ENCODE results near the gene IFIT1B.

GRCh38 chr10:89363729-89364442 lies 14.0 kb upstream of the IFIT1B start:
- TF ChIP-seq EZH2 (IDR thresholded peaks at IDR 0.05; ENCODE audit: low read length) = no peak
- TF ChIP-seq, protein P1, sequence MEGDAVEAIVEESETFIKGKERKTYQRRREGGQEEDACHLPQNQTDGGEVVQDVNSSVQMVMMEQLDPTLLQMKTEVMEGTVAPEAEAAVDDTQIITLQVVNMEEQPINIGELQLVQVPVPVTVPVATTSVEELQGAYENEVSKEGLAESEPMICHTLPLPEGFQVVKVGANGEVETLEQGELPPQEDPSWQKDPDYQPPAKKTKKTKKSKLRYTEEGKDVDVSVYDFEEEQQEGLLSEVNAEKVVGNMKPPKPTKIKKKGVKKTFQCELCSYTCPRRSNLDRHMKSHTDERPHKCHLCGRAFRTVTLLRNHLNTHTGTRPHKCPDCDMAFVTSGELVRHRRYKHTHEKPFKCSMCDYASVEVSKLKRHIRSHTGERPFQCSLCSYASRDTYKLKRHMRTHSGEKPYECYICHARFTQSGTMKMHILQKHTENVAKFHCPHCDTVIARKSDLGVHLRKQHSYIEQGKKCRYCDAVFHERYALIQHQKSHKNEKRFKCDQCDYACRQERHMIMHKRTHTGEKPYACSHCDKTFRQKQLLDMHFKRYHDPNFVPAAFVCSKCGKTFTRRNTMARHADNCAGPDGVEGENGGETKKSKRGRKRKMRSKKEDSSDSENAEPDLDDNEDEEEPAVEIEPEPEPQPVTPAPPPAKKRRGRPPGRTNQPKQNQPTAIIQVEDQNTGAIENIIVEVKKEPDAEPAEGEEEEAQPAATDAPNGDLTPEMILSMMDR (optimal IDR thresholded peaks at IDR 0.05 in 1 of 3, IDR thresholded peaks at IDR 0.05 in 1 of 3, conservative IDR thresholded peaks at IDR 0.05 in 1 of 3; ENCODE audit: extremely low read depth in 1 of 3, insufficient read depth in 2 of 3, low read length in 3 of 3) = no peak
